Measurements from ENCODE around the gene HES7. TPM values are rescaled to one million over a fixed set of nuclear protein-coding genes. Genes with fewer than 3 reads are reported as not detected.

HES7 gene
- total RNA-seq, 1 donor from 2014 or later = not detected

- H3K4me1 Mint-ChIP-seq (ENCODE audit: low read depth) = peaks cover 16% of the 10 kb centered on the region
- H3K36me3 Mint-ChIP-seq (ENCODE audit: insufficient read depth) = peaks cover 6% of the 10 kb centered on the region
- H3K9me3 Mint-ChIP-seq (ENCODE audit: low read depth) = no peaks in the 10 kb centered on the region
- H3K27ac Mint-ChIP-seq = peak overlapping the region; percentile 97
- TF ChIP-seq, protein P1, sequence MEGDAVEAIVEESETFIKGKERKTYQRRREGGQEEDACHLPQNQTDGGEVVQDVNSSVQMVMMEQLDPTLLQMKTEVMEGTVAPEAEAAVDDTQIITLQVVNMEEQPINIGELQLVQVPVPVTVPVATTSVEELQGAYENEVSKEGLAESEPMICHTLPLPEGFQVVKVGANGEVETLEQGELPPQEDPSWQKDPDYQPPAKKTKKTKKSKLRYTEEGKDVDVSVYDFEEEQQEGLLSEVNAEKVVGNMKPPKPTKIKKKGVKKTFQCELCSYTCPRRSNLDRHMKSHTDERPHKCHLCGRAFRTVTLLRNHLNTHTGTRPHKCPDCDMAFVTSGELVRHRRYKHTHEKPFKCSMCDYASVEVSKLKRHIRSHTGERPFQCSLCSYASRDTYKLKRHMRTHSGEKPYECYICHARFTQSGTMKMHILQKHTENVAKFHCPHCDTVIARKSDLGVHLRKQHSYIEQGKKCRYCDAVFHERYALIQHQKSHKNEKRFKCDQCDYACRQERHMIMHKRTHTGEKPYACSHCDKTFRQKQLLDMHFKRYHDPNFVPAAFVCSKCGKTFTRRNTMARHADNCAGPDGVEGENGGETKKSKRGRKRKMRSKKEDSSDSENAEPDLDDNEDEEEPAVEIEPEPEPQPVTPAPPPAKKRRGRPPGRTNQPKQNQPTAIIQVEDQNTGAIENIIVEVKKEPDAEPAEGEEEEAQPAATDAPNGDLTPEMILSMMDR (IDR thresholded peaks at IDR 0.05; ENCODE audit: unreplicated experiment) = no peak
- peak overlapping the region; percentile 39 for H3K4me3 Mint-ChIP-seq (ENCODE audit: low read depth)
- DNase-seq (ENCODE audit: low spot score, unreplicated experiment) = peak; percentile 54
- no peaks in the 10 kb centered on the region for H3K27me3 Mint-ChIP-seq
Observed at GRCh38 chr17:8153957-8154607, 30.2 kb upstream of the HES7 start.

GRCh38 chr17:8153525-8153956 lies 29.6 kb upstream of the HES7 start:
- no peak for DNase-seq (ENCODE audit: low spot score, unreplicated experiment)
- H3K36me3 Mint-ChIP-seq (ENCODE audit: insufficient read depth) = peaks cover 2% of the 10 kb centered on the region
- H3K4me3 Mint-ChIP-seq (ENCODE audit: low read depth) = peak overlapping the region; percentile 53
- H3K27ac Mint-ChIP-seq = peak overlapping the region; percentile 97
- peaks cover 16% of the 10 kb centered on the region for H3K4me1 Mint-ChIP-seq (ENCODE audit: low read depth)
- H3K9me3 Mint-ChIP-seq (ENCODE audit: low read depth) = no peaks in the 10 kb centered on the region
- H3K27me3 Mint-ChIP-seq = no peaks in the 10 kb centered on the region
- TF ChIP-seq, protein P1 (IDR thresholded peaks at IDR 0.05; ENCODE audit: unreplicated experiment) = no peak

GRCh38 chr17:8153031-8153451 lies 29.1 kb upstream of the HES7 start:
- peak overlapping the region; percentile 97 for H3K27ac Mint-ChIP-seq
- H3K9me3 Mint-ChIP-seq (ENCODE audit: low read depth) = no peaks in the 10 kb centered on the region
- H3K4me1 Mint-ChIP-seq (ENCODE audit: low read depth) = peaks cover 16% of the 10 kb centered on the region
- H3K27me3 Mint-ChIP-seq = no peaks in the 10 kb centered on the region
- no peak for DNase-seq (ENCODE audit: low spot score, unreplicated experiment)
- H3K4me3 Mint-ChIP-seq (ENCODE audit: low read depth) = peak overlapping the region; percentile 33
- TF ChIP-seq, protein P1 (IDR thresholded peaks at IDR 0.05; ENCODE audit: unreplicated experiment) = no peak
- H3K36me3 Mint-ChIP-seq (ENCODE audit: insufficient read depth) = no peaks in the 10 kb centered on the region

GRCh38 chr17:8152112-8152775 lies 28.3 kb upstream of the HES7 start, which contains the start of gene PER1:
TSS of gene PER1 (minus strand) at chr17:8152404. CDS start at chr17:8150706, 1,698 bp downstream.
- H3K4me3 Mint-ChIP-seq (ENCODE audit: low read depth) = peak within 1 kb of the TSS; percentile 82
- peaks cover 1% of the 10 kb centered on the region for H3K36me3 Mint-ChIP-seq (ENCODE audit: insufficient read depth)
- no peaks in the 10 kb centered on the region for H3K27me3 Mint-ChIP-seq
- H3K9me3 Mint-ChIP-seq (ENCODE audit: low read depth) = no peaks in the 10 kb centered on the region
- peaks cover 16% of the 10 kb centered on the region for H3K4me1 Mint-ChIP-seq (ENCODE audit: low read depth)
- TF ChIP-seq, protein P1 (IDR thresholded peaks at IDR 0.05; ENCODE audit: unreplicated experiment) = no peak
- DNase-seq (ENCODE audit: low spot score, unreplicated experiment) = peak; percentile 77
- H3K27ac Mint-ChIP-seq = peak within 1 kb of the TSS; percentile 97

GRCh38 chr17:8151641-8152111 lies 27.8 kb upstream of the HES7 start:
- DNase-seq (ENCODE audit: low spot score, unreplicated experiment) = no peak
- H3K9me3 Mint-ChIP-seq (ENCODE audit: low read depth) = no peaks in the 10 kb centered on the region
- peak overlapping the region; percentile 82 for H3K4me3 Mint-ChIP-seq (ENCODE audit: low read depth)
- peak overlapping the region; percentile 97 for H3K27ac Mint-ChIP-seq
- H3K36me3 Mint-ChIP-seq (ENCODE audit: insufficient read depth) = peaks cover 5% of the 10 kb centered on the region
- TF ChIP-seq, protein P1 (IDR thresholded peaks at IDR 0.05; ENCODE audit: unreplicated experiment) = no peak
- peaks cover 16% of the 10 kb centered on the region for H3K4me1 Mint-ChIP-seq (ENCODE audit: low read depth)
- no peaks in the 10 kb centered on the region for H3K27me3 Mint-ChIP-seq

Measured in progenitor cell of endocrine pancreas (in vitro differentiated cells).